Stomach (tissue), 9 donors: ENCODE measurements around the gene SLC33A1. TPM values are rescaled to one million over a fixed set of nuclear protein-coding genes. Genes with fewer than 3 reads are reported as not detected.

Source experiments
- DNase-seq, 2 donors: peaks; one replicate each; pipeline versions ENCODE4 v3.0.0 to v3.0.0-alpha.2; 2013 to 2019
- H3K27ac ChIP-seq, 5 donors: fragments of 200-600 bp in 4 of 5; sonication (generic) in 4 of 5; one replicate each; pipeline ENCODE4 v1.5.1; 2013 to 2019; ENCODE audit warnings: mild to moderate bottlenecking in 1 of 5, moderate library complexity in 1 of 5
- H3K27me3 ChIP-seq, 3 donors: fragments of 200-600 bp; sonication (generic); one replicate each; pipeline ENCODE4 v1.5.1; 2017 to 2019; ENCODE audit warnings: mixed run types in 1 of 3
- H3K36me3 ChIP-seq, 4 donors: fragments of 200-600 bp; sonication (generic); 1 replicate in 3 of 4; 2 replicates in 1 of 4; pipeline ENCODE4 v1.5.1; 2016 to 2019
- H3K4me1 ChIP-seq, 4 donors: fragments of 200-600 bp; sonication (generic); one replicate each; pipeline ENCODE4 v1.5.1; 2016 to 2019
- H3K4me3 ChIP-seq, 4 donors: fragments of 200-600 bp; sonication (generic) in 3 of 4; one replicate each; pipeline ENCODE4 v1.5.1; 2016 to 2019; ENCODE audit warnings: mild to moderate bottlenecking in 1 of 4
- H3K9me3 ChIP-seq, 4 donors: fragments of 200-600 bp; sonication (generic); one replicate each; pipeline ENCODE4 v1.5.1; 2016 to 2019
- EP300 ChIP-seq: sonication (generic); formaldehyde crosslinking; IDR thresholded peaks from one replicate; pipeline ENCODE4 v1.6.1; 2017; ENCODE audit warnings: antibody characterized with exemption
- POLR2A ChIP-seq, 4 donors: fragments of 450-650 bp; IDR thresholded peaks; one replicate each; pipeline ENCODE4 v1.6.1; 2016; ENCODE audit warnings: antibody characterized with exemption in 4 of 4, control low read depth in 2 of 4, mild to moderate bottlenecking in 1 of 4, moderate library complexity in 1 of 4
- POLR2AphosphoS5 ChIP-seq, 3 donors: sonication (generic); formaldehyde crosslinking; IDR thresholded peaks; one replicate each; pipeline ENCODE4 v1.6.1; 2016; ENCODE audit warnings: antibody characterized with exemption in 3 of 3
- WGBS, 5 donors: extraction: QIAGEN DNeasy Blood & Tissue Kit in 3 of 5; methylation state at CpG; one replicate each; pipeline versions ENCODE4 v1.1.5 to v1.1.7; 2013 to 2018; 5-methylcytosine and 5-hydroxymethylcytosine counted together
- intact Hi-C: fragments of 100-400 bp; cut with DNase I; formaldehyde crosslinking; loops from one replicate; pipeline ENCODE4 v1.15.1; 2023; ENCODE audit warnings: low total_unique reads
- polyA plus RNA-seq, 3 donors: library from polyadenylated mRNA; stranded (reverse); fragments of 200-250 nt; gene quantifications; one replicate each; pipeline ENCODE4 v1.2.3, GENCODE V29; 2013
- total RNA-seq, 5 donors: library from RNA; depleted of rRNA; stranded (reverse); fragments of >200 nt; gene quantifications; one replicate each; pipeline versions ENCODE4 v1.1.0 to v1.2.3, GENCODE V29; 2014 to 2016
- TF ChIP-seq, protein P1 (sequence below), 7 experiments: fragments of 450-650 bp in 4 of 7; fragments of 200-600 bp in 3 of 7; sonication (generic) in 3 of 7; IDR thresholded peaks; one replicate each; pipeline ENCODE4 v1.5.1; 2016 to 2019; ENCODE audit warnings: antibody characterized with exemption in 7 of 7, control low read depth in 2 of 7, mild to moderate bottlenecking in 1 of 7
- donor health status: healthy with polysubstance abuse.
- donor health status: Bipolar disorder and iron deficiency.
- donor health status: healthy.

SLC33A1 gene
- total and polyA plus RNA-seq, 8 donors, result 3.1 to 51.0 (median 10.8) TPM

GRCh38 chr3:155785662-155786295, 68.4 kb downstream of the SLC33A1 start:
- H3K9me3 ChIP-seq, result peaks cover 4 to 18% (median 13%) of the 10 kb centered on the region in 4 donors
- peak in 1 of 2 donors; percentile 8 for DNase-seq
- H3K27me3 ChIP-seq, result no peaks in the 10 kb centered on the region
- peaks cover 0 to 27% (median 13%) of the 10 kb centered on the region in 4 donors for H3K36me3 ChIP-seq
- TF ChIP-seq, protein P1, sequence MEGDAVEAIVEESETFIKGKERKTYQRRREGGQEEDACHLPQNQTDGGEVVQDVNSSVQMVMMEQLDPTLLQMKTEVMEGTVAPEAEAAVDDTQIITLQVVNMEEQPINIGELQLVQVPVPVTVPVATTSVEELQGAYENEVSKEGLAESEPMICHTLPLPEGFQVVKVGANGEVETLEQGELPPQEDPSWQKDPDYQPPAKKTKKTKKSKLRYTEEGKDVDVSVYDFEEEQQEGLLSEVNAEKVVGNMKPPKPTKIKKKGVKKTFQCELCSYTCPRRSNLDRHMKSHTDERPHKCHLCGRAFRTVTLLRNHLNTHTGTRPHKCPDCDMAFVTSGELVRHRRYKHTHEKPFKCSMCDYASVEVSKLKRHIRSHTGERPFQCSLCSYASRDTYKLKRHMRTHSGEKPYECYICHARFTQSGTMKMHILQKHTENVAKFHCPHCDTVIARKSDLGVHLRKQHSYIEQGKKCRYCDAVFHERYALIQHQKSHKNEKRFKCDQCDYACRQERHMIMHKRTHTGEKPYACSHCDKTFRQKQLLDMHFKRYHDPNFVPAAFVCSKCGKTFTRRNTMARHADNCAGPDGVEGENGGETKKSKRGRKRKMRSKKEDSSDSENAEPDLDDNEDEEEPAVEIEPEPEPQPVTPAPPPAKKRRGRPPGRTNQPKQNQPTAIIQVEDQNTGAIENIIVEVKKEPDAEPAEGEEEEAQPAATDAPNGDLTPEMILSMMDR (IDR thresholded peaks at IDR 0.05), result no peak
- no peak for TF ChIP-seq POLR2A (IDR thresholded peaks at IDR 0.05)
- TF ChIP-seq POLR2AphosphoS5 (IDR thresholded peaks at IDR 0.05), result no peak
- TF ChIP-seq EP300, result no peak
- intact Hi-C loops, result no loop called here
- no peak overlapping the region for H3K4me3 ChIP-seq
- no peak overlapping the region for H3K27ac ChIP-seq
- H3K4me1 ChIP-seq, result no peaks in the 10 kb centered on the region

- DNase-seq, result no peak
- Histone ChIP-seq H3K27me3 (no peaks in the 10 kb centered on the region), H3K4me3 (no peak overlapping the region), H3K36me3 (peaks cover 0 to 37% (median 20%) of the 10 kb centered on the region in 4 donors), H3K4me1 (no peaks in the 10 kb centered on the region), H3K27ac (no peak overlapping the region), H3K9me3 (peaks cover 4 to 18% (median 13%) of the 10 kb centered on the region in 4 donors)
- intact Hi-C loops, result no loop called here
- WGBS, 5 donors, result 96 to 100% (median 100%) methylated on average over 1 of the region's 1 CpG
- TF ChIP-seq POLR2A (IDR thresholded peaks at IDR 0.05) (no peak), POLR2AphosphoS5 (IDR thresholded peaks at IDR 0.05) (no peak), EP300 (no peak)
- TF ChIP-seq, protein P1 (IDR thresholded peaks at IDR 0.05), result no peak
These were observed 71.8 kb downstream of the SLC33A1 start for GRCh38 chr3:155782390-155782953.

DNA sequence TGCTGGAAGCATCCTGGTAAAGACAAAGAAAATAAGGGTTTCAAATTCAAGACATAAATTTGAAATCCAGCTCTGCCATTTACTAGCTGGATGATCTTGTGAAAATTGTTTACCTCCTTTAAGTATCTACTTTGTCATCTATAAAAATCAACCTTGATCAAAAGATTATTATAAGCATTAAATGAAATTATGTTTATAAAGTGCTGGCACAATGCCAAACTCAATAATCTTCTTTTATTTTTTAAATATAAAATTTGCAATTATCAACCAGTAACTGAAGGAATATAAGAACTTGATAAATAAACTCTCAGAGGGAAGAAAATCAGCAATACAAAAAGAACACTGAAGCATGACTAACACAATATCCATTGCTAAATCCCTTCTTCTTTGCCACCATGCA, 73.9 kb downstream of the SLC33A1 start:
- DNase-seq, result no peak
- intact Hi-C loops, result no loop called here
- Histone ChIP-seq H3K9me3 (peaks cover 4 to 18% (median 13%) of the 10 kb centered on the region in 4 donors), H3K4me1 (no peaks in the 10 kb centered on the region), H3K36me3 (peaks cover 0 to 37% (median 20%) of the 10 kb centered on the region in 4 donors), H3K4me3 (no peak overlapping the region), H3K27me3 (no peaks in the 10 kb centered on the region), H3K27ac (no peak overlapping the region)
- no peak for TF ChIP-seq POLR2AphosphoS5 (IDR thresholded peaks at IDR 0.05)
- no peak for TF ChIP-seq POLR2A (IDR thresholded peaks at IDR 0.05)
- TF ChIP-seq, protein P1 (IDR thresholded peaks at IDR 0.05), result no peak

GRCh38 chr3:155778462-155778861, 75.8 kb downstream of the SLC33A1 start:
- no peak for DNase-seq
- TF ChIP-seq EP300, result no peak
- no peak for TF ChIP-seq POLR2AphosphoS5 (IDR thresholded peaks at IDR 0.05)
- no peak for TF ChIP-seq POLR2A (IDR thresholded peaks at IDR 0.05)
- TF ChIP-seq, protein P1 (IDR thresholded peaks at IDR 0.05), result no peak
- Histone ChIP-seq H3K9me3 (peaks cover 4 to 18% (median 13%) of the 10 kb centered on the region in 4 donors), H3K4me3 (no peak overlapping the region), H3K27ac (no peak overlapping the region), H3K4me1 (no peaks in the 10 kb centered on the region), H3K36me3 (peaks cover 4 to 49% (median 24%) of the 10 kb centered on the region in 4 donors), H3K27me3 (no peaks in the 10 kb centered on the region)
- intact Hi-C loops, result no loop called here
